SU-DHL-6 (cell line): ENCODE results near the gene KDSR.

Experiments
- EZH2phosphoT487 ChIP-seq: fragments of 200-600 bp; sonication (generic), shearing (Covaris generic); conservative IDR thresholded peaks from 2 replicates; pipeline ENCODE4 v1.6.1; 2018; ENCODE audit warnings: mild to moderate bottlenecking, antibody characterized with exemption, low read length, moderate library complexity, mixed read lengths
- TF ChIP-seq, protein P1 (sequence below): fragments of 200-600 bp; sonication (generic); IDR thresholded peaks from one replicate; pipeline ENCODE4 v1.5.1; 2017; ENCODE audit warnings: antibody characterized with exemption, mild to moderate bottlenecking, low read length, moderate library complexity; ENCODE audit not compliant: insufficient read depth, poor library complexity, severe bottlenecking

DNA sequence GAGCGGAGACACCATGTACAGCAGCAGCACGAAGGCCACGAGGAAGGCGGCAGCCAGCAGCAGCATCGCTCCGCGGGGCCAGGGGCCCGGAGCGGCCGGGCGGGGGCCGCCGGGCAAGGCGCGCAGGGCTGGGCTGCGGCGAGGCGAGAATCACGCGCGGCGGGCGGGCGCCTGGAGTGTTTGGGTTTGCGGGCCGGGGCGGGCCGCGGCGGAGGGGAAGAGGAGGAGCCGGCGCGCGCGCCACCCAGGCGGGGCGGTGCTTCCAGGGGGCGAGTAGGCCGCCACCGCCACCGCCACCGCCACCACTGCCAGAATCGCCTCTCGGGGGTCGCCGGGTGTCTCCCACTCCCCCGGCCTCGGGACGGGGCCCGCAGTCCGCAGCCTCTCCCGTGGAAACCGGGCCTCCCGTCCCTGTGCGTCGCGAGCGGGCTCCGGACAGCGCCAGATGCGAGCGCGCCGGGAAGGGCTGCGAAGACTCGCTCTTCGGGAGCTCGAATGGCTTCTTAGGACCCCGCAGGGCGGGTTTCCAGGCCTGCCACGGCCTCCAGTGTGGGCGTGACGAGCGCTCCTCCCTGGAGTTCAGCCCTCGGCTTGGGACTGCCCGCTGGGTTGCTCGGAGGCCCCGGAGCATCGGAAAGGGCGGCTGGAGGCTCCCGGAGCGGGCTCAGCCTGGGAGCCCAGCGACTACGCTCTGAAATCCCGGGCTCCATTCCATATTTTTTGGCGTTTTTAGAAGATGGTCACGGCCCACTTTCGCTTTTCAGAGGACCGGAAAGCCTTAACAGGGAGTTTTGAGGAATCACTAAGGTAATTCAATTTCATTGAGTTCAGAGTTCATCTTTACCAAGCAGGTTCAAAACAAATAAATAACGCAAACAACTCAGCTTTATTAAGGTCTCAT is at the start of gene KDSR:
- TF ChIP-seq, protein P1, sequence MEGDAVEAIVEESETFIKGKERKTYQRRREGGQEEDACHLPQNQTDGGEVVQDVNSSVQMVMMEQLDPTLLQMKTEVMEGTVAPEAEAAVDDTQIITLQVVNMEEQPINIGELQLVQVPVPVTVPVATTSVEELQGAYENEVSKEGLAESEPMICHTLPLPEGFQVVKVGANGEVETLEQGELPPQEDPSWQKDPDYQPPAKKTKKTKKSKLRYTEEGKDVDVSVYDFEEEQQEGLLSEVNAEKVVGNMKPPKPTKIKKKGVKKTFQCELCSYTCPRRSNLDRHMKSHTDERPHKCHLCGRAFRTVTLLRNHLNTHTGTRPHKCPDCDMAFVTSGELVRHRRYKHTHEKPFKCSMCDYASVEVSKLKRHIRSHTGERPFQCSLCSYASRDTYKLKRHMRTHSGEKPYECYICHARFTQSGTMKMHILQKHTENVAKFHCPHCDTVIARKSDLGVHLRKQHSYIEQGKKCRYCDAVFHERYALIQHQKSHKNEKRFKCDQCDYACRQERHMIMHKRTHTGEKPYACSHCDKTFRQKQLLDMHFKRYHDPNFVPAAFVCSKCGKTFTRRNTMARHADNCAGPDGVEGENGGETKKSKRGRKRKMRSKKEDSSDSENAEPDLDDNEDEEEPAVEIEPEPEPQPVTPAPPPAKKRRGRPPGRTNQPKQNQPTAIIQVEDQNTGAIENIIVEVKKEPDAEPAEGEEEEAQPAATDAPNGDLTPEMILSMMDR: no peak
- no peak for TF ChIP-seq EZH2phosphoT487
